Breast epithelium (tissue), 4 donors: ENCODE measurements around the gene SFI1. TPM values are rescaled to one million over a fixed set of nuclear protein-coding genes. Genes with fewer than 3 reads are reported as not detected.

Experiments
- DNase-seq, 2 donors: peaks; one replicate each; pipeline ENCODE4 v3.0.0-alpha.2; 2019; ENCODE audit warnings: low spot score in 2 of 2
- H3K27ac ChIP-seq, 2 donors: fragments of 200-600 bp; sonication (generic) in 1 of 2; one replicate each; pipeline ENCODE4 v1.5.1; 2016 to 2019; ENCODE audit warnings: mild to moderate bottlenecking in 1 of 2
- H3K27me3 ChIP-seq, 2 donors: fragments of 200-600 bp; sonication (generic) in 1 of 2; one replicate each; pipeline versions ENCODE4 v1.5.1 to v1.6.0; 2017 to 2019; ENCODE audit warnings: control low read depth in 1 of 2, mild to moderate bottlenecking in 1 of 2
- H3K36me3 ChIP-seq: fragments of 200-600 bp; one replicate; pipeline ENCODE4 v1.5.1; 2019
- H3K4me1 ChIP-seq, 2 donors: fragments of 200-600 bp; sonication (generic); one replicate each; pipeline ENCODE4 v1.5.1; 2016 to 2019; ENCODE audit warnings: control low read depth in 1 of 2
- H3K4me3 ChIP-seq, 3 donors: fragments of 200-600 bp; sonication (generic); 1 replicate in 2 of 3; 2 replicates in 1 of 3; pipeline ENCODE4 v1.5.1; 2016 to 2019; ENCODE audit warnings: mild to moderate bottlenecking in 3 of 3, moderate library complexity in 2 of 3
- H3K9me3 ChIP-seq, 2 donors: fragments of 200-600 bp; sonication (generic) in 1 of 2; one replicate each; pipeline ENCODE4 v1.5.1; 2016 to 2019; ENCODE audit warnings: control low read depth in 1 of 2
- POLR2A ChIP-seq: fragments of 450-650 bp; IDR thresholded peaks from one replicate; pipeline ENCODE4 v1.6.1; 2016; ENCODE audit warnings: antibody characterized with exemption, mild to moderate bottlenecking, moderate library complexity
- POLR2AphosphoS5 ChIP-seq, 3 donors: sonication (generic); formaldehyde crosslinking; IDR thresholded peaks; one replicate each; pipeline ENCODE4 v1.6.1; 2017; ENCODE audit warnings: antibody characterized with exemption in 3 of 3
- intact Hi-C: fragments of 100-400 bp; cut with DNase I; formaldehyde crosslinking; loops from one replicate; pipeline ENCODE4 v1.15.1; 2023; ENCODE audit warnings: low total_unique reads
- total RNA-seq, 3 donors: library from RNA; depleted of rRNA; stranded (reverse); fragments of >200 nt; gene quantifications; one replicate each; pipeline ENCODE4 v1.1.0, GENCODE V29; 2016
- TF ChIP-seq, protein P1 (sequence below), 3 donors: fragments of 450-650 bp; IDR thresholded peaks; one replicate each; pipeline ENCODE4 v1.5.1; 2016 to 2017; ENCODE audit warnings: antibody characterized with exemption in 3 of 3, mild to moderate bottlenecking in 3 of 3, moderate library complexity in 3 of 3

SFI1 gene
- total RNA-seq, 3 donors from 2014 or later: 17.4 to 62.9 (median 42.1) TPM

DNA sequence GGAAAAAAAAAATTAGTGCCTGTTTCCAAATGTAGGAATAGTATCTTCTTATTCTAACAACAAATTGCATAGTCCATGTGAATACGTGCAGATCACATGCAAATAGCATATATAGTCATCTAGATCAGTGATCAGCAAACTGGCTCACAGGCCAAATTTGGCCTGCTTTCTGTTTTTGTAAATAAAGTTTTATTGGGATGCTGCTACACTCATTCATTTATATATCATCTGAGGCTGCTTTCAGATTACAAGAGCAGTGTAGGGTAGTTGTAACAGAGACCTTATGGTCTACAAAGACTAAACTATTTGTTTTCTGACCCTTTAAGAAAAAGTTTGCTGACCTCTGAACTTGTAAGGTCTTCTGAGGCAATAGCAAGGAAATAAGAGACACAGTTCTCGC is 65.6 kb downstream of the SFI1 start:
- no peak for DNase-seq
- Histone ChIP-seq H3K9me3 (no peaks in the 10 kb centered on the region), H3K4me1 (no peaks in the 10 kb centered on the region), H3K27me3 (no peaks in the 10 kb centered on the region), H3K4me3 (no peak overlapping the region), H3K36me3 (no peaks in the 10 kb centered on the region), H3K27ac (peak overlapping the region in 1 of 2 donors; percentile 17)
- intact Hi-C loops: loop anchor here (2.0 kb wide), 1 partner anchor 69 kb away; no protein-coding TSS in a partner anchor
- TF ChIP-seq, protein P1, sequence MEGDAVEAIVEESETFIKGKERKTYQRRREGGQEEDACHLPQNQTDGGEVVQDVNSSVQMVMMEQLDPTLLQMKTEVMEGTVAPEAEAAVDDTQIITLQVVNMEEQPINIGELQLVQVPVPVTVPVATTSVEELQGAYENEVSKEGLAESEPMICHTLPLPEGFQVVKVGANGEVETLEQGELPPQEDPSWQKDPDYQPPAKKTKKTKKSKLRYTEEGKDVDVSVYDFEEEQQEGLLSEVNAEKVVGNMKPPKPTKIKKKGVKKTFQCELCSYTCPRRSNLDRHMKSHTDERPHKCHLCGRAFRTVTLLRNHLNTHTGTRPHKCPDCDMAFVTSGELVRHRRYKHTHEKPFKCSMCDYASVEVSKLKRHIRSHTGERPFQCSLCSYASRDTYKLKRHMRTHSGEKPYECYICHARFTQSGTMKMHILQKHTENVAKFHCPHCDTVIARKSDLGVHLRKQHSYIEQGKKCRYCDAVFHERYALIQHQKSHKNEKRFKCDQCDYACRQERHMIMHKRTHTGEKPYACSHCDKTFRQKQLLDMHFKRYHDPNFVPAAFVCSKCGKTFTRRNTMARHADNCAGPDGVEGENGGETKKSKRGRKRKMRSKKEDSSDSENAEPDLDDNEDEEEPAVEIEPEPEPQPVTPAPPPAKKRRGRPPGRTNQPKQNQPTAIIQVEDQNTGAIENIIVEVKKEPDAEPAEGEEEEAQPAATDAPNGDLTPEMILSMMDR (IDR thresholded peaks at IDR 0.05): no peak
- TF ChIP-seq POLR2A: no peak
- TF ChIP-seq POLR2AphosphoS5 (IDR thresholded peaks at IDR 0.05): no peak

DNA sequence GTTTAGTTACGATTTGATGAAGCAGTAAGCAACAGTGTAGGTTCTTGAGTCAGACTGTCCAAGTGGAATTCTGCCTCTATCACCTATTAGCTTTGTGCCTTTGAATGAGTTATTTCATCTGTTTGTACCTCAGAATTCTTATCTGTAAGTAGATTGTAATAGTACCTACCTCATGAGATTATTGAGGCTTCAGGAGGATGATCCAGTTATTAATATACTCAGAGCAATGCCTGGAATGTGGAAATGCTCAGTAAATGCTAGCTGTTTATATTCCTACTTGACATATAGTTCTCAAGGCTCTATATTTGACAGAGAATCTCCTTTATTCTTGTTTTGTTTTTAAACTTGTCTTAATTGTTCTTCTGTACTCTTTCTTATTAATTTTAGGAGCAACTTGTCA is 70.1 kb downstream of the SFI1 start:
- H3K4me1 ChIP-seq: no peaks in the 10 kb centered on the region
- H3K27me3 ChIP-seq: no peaks in the 10 kb centered on the region
- no peak for TF ChIP-seq POLR2AphosphoS5 (IDR thresholded peaks at IDR 0.05)
- no peak for TF ChIP-seq POLR2A
- TF ChIP-seq, protein P1 (IDR thresholded peaks at IDR 0.05): no peak

GRCh38 chr22:31567196-31567595 is 70.9 kb downstream of the SFI1 start:
- H3K4me3 ChIP-seq: no peak overlapping the region
- intact Hi-C loops: no loop called here

More for the DNA sequence above, 70.1 kb downstream of the SFI1 start:
- Histone ChIP-seq H3K4me3 (no peak overlapping the region), H3K9me3 (no peaks in the 10 kb centered on the region), H3K36me3 (no peaks in the 10 kb centered on the region), H3K27ac (no peak overlapping the region)
- DNase-seq: no peak
- intact Hi-C loops: no loop called here

GRCh38 chr22:31567702-31568101 is 71.4 kb downstream of the SFI1 start:
- TF ChIP-seq POLR2AphosphoS5 (IDR thresholded peaks at IDR 0.05) (no peak), POLR2A (no peak)
- TF ChIP-seq, protein P1 (IDR thresholded peaks at IDR 0.05): no peak
- Histone ChIP-seq H3K36me3 (no peaks in the 10 kb centered on the region), H3K4me3 (no peak overlapping the region), H3K4me1 (no peaks in the 10 kb centered on the region), H3K9me3 (no peaks in the 10 kb centered on the region), H3K27me3 (no peaks in the 10 kb centered on the region), H3K27ac (no peak overlapping the region)
- intact Hi-C loops: no loop called here
- no peak for DNase-seq

More at GRCh38 chr22:31567196-31567595, 70.9 kb downstream of the SFI1 start:
- Histone ChIP-seq H3K4me1 (no peaks in the 10 kb centered on the region), H3K9me3 (no peaks in the 10 kb centered on the region), H3K27me3 (no peaks in the 10 kb centered on the region), H3K27ac (no peak overlapping the region), H3K36me3 (no peaks in the 10 kb centered on the region)
- TF ChIP-seq POLR2A: no peak
- TF ChIP-seq, protein P1 (IDR thresholded peaks at IDR 0.05): no peak
- TF ChIP-seq POLR2AphosphoS5 (IDR thresholded peaks at IDR 0.05): no peak
- no peak for DNase-seq

DNA sequence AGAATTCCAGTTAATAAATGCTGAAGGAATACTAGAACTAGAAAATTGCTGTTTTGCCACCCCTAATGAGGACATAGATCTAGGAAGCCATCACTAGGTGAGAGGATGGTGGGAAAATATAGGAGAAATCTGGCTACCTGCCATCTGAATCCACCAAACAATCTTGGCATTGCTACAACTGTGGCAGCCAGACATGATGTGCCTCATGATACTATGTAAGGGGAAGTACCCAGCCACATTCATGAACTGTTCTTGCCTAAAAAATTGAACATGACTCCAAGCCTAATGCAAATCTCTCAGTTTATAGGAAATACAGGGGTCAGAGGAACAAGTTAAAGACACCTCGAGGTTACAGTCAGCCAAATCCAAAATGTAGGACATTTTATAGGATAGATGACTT is 72.8 kb downstream of the SFI1 start:
- no peaks in the 10 kb centered on the region for H3K9me3 ChIP-seq
- TF ChIP-seq POLR2AphosphoS5 (IDR thresholded peaks at IDR 0.05) (no peak), POLR2A (no peak)
- TF ChIP-seq, protein P1 (IDR thresholded peaks at IDR 0.05): no peak
- H3K27me3 ChIP-seq: no peaks in the 10 kb centered on the region
- H3K36me3 ChIP-seq: no peaks in the 10 kb centered on the region
- no peak overlapping the region for H3K27ac ChIP-seq
- H3K4me3 ChIP-seq: no peak overlapping the region
- no peak for DNase-seq
- intact Hi-C loops: no loop called here
- H3K4me1 ChIP-seq: no peaks in the 10 kb centered on the region
